AG08396 (cell line): Measurements from ENCODE around the gene SRBD1.
A peak's percentile ranks its signal among the peaks of the same experiment; 100 is the strongest.

Experiments used
- DNase-seq: peaks from one replicate; pipeline ENCODE4 v3.0.0; 2012; ENCODE audit warnings: low spot score, mixed read lengths

Gene SRBD1, protein sequence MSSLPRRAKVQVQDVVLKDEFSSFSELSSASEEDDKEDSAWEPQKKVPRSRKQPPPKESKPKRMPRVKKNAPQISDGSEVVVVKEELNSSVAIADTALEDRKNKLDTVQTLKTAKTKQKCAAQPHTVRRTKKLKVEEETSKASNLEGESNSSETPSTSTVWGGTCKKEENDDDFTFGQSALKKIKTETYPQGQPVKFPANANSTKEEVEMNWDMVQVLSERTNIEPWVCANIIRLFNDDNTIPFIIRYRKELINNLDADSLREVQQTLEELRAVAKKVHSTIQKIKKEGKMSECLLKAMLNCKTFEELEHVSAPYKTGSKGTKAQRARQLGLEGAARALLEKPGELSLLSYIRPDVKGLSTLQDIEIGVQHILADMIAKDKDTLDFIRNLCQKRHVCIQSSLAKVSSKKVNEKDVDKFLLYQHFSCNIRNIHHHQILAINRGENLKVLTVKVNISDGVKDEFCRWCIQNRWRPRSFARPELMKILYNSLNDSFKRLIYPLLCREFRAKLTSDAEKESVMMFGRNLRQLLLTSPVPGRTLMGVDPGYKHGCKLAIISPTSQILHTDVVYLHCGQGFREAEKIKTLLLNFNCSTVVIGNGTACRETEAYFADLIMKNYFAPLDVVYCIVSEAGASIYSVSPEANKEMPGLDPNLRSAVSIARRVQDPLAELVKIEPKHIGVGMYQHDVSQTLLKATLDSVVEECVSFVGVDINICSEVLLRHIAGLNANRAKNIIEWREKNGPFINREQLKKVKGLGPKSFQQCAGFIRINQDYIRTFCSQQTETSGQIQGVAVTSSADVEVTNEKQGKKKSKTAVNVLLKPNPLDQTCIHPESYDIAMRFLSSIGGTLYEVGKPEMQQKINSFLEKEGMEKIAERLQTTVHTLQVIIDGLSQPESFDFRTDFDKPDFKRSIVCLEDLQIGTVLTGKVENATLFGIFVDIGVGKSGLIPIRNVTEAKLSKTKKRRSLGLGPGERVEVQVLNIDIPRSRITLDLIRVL

GRCh38 chr2:45611020-45611859 is at the start of gene SRBD1:
Gene SRBD1, minus strand, starts transcription at chr2:45611267. Its CDS starts 5,826 bp downstream, at chr2:45605441.
- DNase-seq: peak; percentile 91

GRCh38 chr2:45654250-45654649 is 43.2 kb upstream of the SRBD1 start:
- DNase-seq: no peak

DNA sequence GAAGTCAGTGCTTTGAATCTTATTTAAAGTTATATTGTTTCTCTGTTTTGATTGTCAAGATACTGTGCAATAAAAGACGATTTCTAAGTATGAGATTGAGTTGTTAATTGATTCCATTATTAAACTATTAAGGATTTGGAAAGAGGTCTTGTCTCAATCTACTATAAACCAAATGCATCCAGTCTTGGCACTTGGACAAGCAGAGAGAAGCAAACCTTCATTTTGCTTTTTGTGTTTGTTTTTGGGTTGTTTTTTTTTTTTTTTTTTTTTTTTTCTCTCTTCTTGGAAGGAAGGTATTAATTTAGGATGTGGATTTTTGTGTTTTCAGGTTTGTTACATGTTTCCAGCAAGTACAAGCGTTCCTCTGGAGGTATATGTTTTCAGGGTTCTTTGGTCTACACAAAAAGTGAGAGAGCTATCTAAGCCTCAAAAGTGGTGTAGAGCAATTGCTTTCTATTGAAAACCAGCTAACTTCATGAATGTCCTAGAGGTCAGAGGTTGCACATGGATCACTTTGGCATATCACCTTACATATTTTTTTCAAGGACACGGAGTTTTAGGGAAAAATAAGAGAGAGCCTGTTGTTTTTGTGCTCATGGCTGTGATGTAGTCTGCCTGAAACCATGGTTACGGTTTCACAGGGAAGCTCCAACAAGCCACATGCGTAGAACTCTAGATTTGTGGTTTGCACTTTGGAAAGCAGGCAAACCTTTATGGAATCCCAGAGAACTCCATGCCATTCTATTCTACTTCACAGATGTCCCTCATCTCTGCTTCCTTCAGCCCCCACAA is 42.3 kb upstream of the SRBD1 start:
- DNase-seq: no peak

GRCh38 chr2:45652090-45653031 is 41.3 kb upstream of the SRBD1 start:
- DNase-seq: peak; percentile 54

DNA sequence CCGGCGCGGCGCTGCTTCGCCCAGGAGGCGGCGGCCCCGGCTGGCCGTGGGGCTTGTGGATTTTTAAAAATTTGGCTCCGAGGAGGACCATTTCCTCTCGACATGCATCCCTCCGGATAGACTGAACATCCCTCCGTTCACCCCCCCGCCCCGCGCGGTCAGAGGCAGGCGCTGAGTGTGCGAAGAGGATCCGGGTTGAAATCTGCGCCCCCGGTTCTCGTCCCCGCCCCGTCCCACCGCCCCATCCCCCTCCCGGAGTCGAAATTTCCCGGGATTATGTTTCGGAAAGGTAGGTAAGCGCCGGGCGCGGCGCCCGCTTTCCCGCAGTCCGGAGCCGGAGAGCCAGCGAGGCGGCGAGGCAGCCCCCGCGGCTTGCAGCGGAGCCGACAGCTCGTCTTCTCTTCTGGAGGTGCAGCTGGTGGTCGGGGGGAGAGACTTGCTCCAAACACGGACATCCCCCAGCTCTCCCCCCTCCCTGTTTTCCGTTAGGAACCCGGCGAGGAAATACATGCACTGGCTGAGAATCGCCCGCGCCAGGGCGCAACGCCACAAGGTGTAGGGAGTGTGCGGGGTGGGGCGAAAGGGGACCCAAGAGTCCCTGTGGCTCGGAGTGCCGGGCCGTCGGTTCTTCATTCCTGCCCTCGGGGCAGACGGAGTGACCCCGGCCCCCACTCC is 40.5 kb upstream of the SRBD1 start, which contains the start of gene PRKCE:
Gene PRKCE (plus strand): TSS at position 261 of the 675 bp plus-strand sequence.
- DNase-seq: no peak

- peak; percentile 94 for DNase-seq
Observed at GRCh38 chr2:45650851-45651414, 39.9 kb upstream of the SRBD1 start.

DNA sequence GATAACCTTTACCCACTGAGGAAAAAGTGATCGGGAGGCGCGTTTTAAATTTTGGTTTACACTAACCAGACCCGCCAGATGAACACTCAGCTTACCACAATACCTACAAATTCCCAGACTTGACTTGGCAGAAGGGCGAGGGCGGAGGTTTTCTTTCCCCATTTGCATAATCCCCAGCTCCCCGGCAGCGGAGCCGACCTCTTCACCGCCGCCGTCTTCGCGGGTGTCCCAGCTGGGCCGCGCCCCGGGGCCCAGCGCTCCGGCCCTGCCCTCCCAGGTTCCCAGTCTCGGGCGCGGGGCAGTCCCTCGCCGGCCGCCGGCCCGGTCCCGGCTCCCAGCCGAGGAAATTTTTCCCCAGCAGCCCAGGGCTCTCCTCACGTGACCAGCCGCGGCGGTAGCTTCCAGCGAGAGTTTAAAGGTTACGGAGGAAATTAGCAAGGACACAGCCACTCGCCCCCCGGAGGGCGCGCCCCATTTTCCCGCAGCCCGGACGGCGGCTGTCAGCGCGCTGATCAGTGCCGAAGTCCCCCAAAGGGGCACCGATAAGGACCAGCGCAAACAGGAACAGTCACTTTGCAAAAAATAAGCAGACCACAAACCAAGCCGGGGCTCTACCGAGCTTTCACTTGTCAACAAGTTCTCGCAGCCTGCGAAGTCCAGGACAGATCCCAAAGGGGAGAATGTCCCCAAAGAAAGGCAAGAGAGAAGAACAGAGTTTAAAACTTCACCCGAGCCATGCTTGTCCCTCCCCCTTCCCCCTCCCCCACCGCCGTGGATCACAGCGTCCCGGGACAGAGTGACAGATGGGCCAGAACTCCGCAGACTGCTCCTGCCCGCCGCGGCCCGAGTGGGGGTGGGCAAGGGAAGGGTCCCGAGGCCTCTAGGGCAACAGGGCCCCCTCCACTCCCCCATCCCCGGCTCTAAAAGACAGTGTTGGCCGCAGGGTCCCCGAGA is 39.1 kb upstream of the SRBD1 start:
- peak; percentile 82 for DNase-seq

- DNase-seq: peak; percentile 28
Observed at GRCh38 chr2:45649462-45649857, 38.4 kb upstream of the SRBD1 start.

- DNase-seq: no peak
Observed at GRCh38 chr2:45648636-45649035, 37.6 kb upstream of the SRBD1 start.

DNA sequence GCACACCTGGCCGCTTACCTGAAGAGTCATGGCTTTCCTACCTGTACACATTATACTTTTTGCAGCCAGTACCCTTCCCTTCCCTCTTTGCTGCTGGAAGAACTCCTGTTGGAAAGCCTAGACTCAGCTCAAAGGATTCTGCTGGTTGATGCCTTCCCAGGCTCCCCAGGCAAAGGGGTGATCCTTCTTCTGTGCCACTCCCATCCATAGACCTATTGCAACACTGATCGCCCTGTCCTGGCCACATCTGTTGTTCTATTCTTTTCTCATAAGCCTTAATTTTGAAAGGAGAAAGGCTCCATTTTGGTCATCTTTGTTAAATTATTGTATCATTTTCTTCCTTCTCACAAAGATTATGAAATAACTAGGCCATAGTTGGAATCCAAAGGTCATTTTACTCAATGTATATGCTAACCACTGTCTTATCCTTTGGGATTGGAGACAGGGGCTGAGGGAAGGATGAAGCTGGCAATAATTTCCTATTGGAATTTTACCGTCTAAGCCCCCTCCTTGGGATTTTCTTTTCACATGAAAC is 37.0 kb upstream of the SRBD1 start:
- DNase-seq: no peak

GRCh38 chr2:45647356-45647755 is 36.3 kb upstream of the SRBD1 start:
- no peak for DNase-seq

- DNase-seq: no peak
Observed at GRCh38 chr2:45646289-45646688, 35.2 kb upstream of the SRBD1 start.

- peak; percentile 92 for DNase-seq
Observed at GRCh38 chr2:45643543-45644542, 32.8 kb upstream of the SRBD1 start.

GRCh38 chr2:45643095-45643494 is 32.0 kb upstream of the SRBD1 start:
- peak; percentile 20 for DNase-seq

GRCh38 chr2:45640576-45640975 is 29.5 kb upstream of the SRBD1 start:
- no peak for DNase-seq

- DNase-seq: no peak
Observed at GRCh38 chr2:45637440-45637839, 26.4 kb upstream of the SRBD1 start.
